NCI-H1436 (cell line): ENCODE results near the gene TXNDC5.

Source experiments
- DNase-seq: peaks from one replicate; lab custom pipeline; 2025; lab: John Stamatoyannopoulos, UW

Gene TXNDC5

DNA sequence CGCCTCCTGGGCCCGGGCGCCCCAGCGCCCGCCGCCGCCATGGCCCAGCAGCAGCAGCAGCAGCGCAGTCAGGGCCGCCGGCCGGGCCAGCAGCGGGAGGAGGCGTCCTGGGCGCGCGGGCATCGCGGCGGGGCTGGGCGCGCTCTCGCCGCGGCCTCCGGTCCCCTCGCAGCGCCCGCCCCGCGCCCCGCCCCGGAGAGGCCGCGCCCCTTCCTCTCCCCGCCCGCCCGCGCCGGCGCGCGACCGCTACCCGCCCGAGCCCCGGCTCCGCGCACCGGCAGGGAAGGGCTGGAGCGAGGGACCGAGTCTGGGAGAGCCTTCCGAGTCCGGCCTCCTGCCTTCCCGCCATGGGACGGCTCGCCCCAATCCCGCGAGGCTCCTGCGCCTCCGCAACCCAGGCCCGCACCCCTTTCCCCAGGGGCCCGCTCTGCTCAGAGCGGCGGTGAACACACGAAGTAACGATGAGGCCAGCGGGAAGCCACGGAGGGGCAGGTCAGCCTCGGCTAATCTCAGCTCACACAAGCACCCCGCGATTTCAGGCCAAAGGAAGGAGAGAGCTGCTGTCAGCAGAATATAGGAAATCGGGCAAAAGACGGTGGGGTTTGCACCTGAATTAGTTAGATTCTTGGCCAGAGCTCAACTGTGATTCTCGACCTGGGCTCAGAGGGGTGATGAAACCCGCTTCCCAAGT, at the start of gene TXNDC5:
TSS of gene TXNDC5 (minus strand) at position 135 of the 691 bp plus-strand sequence. CDS start at position 123, 12 bp downstream.
- DNase-seq, result peak; percentile 36

DNA sequence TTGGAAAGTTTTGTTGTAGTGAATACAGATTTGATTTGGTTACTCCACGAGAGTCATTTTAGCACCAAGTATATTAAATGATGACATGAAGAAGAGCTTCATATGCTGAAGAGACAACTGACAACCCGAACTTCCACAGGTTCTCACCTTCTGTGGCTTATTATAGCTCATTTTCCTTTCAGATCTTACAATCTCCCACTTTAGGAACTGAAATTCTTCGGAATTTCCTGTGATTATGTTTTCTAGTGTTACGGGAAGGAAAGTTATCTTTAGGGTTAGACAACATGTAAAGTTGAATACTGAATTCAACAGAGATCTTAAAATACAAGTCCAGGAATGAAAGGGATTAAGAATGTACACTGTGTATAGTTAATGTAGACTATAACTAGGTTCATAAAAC, 49.6 kb upstream of the TXNDC5 start:
- DNase-seq, result no peak

DNA sequence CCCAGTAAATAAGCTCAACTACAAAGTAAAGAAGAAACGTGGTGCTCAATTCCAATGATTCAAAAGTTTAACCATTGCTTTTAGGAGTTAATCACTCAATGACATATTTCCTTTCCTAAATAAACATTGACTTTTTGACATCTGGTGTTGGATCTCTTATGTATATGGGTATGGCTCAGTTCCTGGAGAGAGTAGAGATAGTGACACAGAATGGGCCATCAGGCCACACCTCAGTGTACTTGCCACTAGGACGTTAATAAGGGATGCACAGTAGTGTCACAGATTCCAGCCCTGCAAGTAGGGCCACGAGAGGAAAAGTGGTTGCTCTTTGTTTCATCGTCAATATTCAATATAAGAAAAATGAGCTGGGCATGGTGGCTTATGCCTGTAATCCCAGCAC, 48.9 kb upstream of the TXNDC5 start:
- no peak for DNase-seq

DNA sequence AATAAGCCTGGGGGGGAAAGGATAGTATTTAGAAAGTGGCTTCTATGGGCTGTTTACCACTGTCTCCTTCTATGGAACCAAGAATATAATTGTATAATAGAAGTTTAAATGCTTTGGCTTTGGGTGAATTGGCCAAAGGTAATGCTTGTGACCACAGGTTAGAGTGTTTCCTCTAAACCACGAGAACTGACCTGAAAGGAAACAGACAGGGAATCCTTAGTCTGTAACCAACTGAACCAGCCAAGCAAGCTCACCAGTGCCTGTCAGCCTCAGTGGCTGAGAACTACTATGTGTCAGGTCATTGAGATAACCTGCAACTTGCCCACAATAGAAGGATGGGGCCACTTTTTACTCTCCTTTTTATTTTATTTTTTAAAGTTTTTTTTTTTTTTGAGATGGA, 47.9 kb upstream of the TXNDC5 start:
- DNase-seq, result no peak

DNA sequence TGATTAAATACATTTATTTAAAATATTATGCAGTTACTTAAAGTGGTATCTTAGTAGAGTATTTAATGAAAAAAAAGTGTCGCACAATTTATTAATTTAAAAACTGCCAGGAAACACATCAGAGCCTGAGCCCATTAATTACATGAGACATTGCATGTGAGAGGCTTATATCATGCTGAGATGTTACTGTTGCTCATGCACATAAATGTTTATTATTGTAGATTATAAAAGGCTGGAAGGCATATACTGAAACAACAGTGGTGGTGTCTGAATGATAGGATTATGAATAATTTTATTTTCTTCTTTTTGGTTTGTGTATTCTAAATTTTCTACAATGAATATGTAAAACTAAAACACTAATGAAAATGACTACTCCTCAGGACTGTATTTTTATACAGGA, 45.7 kb upstream of the TXNDC5 start:
- DNase-seq, result no peak

DNA sequence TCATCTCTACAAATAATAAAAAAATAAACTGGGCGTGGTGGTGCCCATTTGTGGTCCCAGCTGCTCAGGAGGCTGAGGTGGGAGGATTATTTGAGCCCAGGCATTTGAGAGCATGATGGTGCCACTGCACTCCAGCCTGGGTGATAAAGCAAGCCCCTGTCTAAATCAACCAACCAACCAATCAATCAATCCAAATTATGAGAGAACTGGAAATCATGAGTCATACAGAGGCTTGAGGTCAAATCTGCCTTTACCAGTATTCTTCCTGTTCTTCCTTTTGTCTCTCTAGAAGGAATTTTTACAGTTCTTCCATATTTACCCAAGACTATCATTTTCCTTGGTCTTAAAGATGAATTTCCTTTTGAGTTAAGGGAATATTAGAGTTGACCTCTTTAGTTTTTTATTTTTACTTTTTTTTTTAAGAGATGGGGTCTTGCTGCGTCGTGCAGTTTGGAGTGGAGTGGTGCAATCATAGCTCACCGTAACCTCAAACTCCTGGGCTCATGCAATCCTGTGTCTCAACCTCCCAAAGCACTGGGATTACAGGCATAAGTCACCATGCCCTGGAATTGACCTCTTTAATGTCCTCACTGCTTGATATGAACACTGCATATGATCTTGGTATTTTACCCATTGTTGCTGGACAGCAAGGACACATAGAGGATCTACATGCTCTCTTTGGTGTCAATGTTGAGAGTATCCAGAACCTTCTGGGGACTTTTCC, 44.1 kb upstream of the TXNDC5 start:
- DNase-seq, result no peak

DNA sequence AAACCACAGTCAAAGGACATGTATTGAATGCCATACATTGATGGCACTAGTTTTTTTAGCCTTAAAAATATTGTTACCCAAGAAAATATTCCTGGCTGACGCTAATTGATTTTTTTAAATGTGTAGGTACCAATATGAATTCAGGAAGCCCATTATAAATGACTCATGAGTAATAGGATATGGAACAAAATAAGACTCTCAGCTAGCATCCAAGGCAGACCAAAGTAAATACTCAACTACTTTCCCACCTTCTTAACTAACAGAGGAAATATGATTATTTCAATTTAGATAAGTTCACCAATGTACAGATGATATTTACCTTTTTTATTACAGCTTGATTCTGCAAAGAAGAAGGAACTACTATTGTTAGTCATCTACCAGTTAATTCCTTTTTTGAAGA, 43.2 kb upstream of the TXNDC5 start:
- no peak for DNase-seq

DNA sequence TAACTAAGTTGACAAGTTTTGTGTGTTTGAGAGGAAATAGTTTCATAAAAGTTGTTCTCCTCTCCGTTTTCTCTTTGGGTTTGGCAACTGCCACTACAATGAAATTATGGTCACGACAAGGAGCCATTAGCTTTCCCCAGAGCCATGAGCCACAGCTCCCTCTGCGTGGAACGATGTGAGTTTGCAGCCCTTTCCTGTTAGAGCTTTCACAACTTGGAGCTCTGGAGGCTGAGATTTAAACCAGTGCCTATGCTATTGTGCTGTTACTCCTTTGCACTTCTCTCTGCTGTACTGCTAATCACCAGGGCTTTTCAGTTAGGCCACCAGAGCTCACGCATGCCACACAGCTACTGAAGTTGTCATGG, 29.3 kb upstream of the TXNDC5 start:
- no peak for DNase-seq

DNA sequence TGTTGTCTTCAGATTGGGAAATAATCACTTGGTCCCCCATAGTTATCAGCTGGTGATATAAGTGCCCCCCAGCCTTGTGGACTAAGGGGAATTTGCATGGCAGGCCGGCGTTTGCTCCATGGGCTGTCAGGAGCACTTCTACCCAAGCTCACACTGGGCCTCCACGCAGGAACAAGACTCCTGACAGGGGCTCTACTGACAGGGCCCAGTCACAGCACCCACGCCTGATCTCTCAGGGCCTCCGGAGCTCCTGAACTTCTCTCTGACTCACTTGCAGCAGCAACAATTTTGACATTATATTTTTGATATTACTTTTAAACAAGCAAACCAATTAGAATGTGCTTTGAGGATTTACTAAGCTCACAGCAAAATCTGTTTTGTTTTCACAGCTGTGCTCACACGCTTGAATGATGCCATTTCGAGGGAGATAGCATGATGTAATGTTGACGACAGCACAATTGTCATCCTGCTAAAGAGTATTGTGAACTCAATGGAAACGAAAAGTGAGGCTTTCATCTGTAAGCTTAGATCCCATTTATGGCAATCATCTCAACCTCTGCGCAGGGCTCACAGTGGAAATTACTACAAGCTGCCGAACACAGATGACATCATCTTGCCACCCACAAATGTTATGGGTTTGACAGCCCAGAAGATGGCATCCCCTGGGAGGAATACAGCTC, 28.7 kb upstream of the TXNDC5 start:
- DNase-seq, result no peak

DNA sequence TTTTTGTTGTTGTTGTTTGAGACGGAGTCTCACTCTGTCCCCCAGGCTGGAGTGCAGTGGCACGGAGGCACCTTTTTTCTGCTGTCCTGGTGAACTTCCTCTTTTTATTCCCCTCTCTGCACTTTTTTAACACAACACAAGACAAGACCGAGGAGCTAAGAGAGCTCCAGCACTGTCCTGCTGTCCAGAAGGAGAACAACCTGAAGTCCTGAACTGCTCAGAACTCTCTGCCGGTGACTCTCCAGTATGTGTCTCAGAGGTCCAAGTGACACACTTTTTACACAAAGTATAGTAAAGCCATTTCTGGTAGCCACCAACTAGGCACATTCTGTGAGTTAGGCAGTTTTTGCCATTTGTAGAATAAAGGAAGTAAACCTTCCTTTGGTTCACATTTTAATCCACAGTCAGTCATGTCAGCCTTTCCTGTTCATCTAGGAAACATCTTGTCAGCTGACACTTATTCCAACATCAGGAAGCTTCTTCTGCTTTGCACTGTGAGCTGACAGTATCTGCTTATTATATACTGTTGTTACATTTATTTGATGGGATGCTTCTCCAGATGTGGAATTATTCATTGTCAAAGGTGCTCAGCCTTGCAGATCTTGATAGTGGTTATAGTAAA, 28.1 kb upstream of the TXNDC5 start:
- DNase-seq, result no peak

DNA sequence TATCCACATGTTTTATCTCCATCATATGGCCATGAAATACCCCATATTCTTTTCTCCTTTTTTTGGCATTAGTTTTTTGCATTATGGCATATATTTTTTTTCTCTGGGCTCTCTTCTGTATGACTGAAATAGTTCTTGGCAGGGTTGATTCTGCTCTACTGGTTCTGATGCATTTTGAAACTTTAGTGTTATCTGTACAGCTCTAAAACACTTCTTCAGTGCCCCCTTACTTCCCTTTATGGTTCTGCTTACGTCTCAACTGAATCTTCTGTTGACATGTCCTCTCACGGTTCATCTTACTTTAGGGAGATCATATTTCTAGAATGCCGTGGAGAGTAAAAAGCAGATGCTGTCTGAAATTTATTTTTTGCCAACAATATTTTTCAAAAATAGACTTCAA, 23.2 kb upstream of the TXNDC5 start:
- DNase-seq, result no peak

DNA sequence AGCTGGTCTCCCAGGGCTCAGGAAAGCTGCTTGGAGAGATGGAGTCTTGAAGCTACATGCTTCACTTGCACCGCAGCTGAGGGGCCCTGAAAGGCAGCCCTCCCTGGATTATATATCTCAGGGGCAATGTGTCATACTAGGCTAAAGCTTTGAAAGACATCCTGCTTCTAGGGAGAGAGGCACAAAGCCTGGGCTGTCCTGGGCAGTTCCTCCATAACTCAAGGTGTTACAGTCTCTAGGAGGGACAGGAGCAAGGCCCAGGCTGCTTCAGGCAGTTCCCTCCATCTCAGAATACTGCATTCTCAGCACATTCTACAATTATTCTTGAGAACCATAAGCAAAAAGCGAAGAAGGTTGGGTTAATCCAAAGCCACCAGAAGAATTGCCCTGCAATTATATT, 22.0 kb upstream of the TXNDC5 start:
- DNase-seq, result no peak

DNA sequence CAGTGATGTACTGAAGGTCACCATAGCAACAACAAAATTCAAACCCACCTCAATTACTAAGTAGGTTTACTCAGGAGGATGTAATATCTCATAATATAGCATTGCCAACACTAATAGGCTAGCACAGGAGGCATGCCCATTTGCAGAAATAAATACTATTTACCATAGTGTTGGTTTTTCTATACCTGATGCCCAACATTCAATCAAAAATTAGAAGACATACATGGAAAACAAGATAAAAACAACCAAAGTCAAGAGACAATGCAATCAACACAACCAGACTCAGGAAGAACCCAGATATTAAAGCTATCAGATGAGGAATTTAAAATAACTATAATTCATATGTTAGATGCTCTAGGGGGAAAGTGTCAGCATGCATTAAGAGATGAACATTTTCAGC, 14.3 kb upstream of the TXNDC5 start:
- no peak for DNase-seq

DNA sequence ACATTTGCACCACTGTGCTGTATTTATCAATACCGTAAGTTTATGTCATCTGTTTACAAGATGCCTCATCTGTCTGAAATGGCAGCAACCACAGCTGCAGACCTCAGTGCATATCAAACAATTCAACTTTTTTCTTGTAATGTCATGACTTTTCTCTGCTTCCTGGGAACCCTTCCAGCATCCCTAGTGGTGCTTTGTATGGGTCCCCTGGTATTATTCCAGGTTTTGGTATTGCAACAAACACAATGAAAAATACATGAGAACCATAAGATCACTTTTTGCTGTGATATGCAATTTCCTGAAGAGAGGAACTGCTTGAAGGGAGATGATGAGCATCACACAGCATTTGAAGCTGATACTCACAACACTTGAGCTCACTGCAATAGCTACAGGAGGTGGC, 12.0 kb upstream of the TXNDC5 start:
- DNase-seq, result no peak

DNA sequence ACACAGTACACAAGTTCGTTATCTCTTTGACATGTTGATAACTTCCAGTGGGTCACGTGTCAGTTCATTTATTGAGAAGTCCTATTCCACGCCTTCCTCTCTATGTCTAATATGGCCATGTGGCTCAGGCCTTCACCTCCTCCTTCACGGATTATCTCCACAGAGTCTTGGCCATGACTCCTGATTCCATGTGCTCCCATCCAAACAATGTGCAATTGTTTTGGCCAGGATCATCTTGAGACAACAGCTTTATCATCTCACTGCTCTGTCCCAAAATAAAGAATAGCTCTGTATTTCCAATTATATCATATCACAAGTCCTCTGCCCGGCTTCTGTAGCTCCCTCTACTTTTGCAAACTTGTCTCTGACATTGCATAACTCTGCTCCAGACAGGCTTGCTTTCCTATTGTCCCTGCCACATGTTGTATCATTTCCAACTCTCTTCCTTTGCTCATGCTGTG, 11.1 kb upstream of the TXNDC5 start:
- no peak for DNase-seq

DNA sequence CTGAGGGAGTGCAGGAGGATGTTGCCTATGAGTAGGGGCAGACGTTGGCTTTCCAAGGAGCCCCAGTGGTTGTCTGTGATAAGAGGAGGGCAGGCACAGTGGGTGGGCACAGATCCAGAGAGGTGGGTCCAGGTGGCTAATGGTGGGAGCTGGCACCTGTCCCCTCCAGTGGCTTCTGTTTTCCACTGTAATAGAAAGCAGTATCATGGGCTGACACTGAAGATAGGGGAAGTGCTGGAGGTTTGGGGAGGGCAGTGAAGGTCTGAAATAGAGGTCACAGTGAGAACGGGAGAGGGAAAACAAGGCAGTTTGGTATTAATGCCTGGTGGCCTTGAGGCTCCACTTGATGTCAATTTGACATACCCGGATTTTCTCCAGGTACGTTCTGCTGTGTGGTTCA, 10.5 kb upstream of the TXNDC5 start:
- DNase-seq, result no peak

DNA sequence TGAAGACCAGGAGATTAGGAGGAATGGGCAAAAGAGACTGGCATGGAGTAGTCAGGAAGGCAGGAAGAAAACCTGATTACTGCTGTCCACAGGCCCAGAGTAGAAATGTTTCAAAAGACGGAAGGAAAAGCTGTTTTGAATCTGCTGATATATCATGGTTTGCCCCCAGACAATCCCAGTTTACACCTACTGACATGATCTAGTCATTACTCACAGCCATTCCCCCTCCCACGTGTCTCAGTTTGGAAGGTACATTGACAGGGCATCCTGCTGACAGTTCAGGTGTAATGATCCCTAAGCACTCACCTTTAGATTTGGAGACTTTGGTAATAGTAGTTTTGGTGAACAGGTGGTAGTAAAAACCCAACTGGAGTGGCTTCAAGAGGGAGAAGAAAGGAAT, 9.8 kb upstream of the TXNDC5 start:
- no peak for DNase-seq

DNA sequence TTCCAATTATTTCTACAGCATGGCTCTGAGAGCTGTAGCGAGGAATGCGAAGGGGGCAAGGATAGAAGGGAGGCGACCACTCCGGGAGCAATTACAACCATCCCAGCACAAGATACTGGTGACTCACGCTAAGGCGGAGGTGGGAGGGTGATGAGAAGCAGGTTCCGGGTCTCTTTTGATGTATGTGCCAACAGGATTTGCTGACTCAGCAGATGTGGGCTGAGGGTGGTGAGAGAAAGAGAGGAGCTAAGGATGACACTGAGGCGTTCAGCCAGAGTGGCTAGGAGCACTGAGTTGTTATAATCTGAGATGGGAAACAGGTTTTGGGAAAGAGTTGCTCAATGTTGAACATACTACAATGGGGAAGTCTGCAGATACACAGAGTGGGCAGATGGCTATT, 9.3 kb upstream of the TXNDC5 start:
- DNase-seq, result no peak

DNA sequence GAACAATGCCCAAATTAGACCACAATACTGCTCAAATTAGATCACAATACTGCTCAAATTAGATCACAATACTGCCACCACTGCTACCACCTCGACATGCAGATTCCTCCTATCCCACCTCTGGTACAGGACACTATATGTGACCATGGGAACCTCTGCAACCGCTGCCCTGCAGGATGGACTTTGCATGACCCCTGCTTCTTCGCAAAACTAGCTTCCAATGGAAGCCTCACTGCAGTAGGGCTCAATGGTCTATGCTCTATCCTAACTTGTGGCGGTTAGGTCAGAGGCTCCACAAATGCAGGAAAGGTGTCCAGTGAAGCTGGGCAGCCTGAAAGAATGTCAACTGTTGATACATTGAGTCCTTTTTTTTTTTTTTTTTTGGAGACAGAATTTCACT, 7.8 kb upstream of the TXNDC5 start:
- no peak for DNase-seq

DNA sequence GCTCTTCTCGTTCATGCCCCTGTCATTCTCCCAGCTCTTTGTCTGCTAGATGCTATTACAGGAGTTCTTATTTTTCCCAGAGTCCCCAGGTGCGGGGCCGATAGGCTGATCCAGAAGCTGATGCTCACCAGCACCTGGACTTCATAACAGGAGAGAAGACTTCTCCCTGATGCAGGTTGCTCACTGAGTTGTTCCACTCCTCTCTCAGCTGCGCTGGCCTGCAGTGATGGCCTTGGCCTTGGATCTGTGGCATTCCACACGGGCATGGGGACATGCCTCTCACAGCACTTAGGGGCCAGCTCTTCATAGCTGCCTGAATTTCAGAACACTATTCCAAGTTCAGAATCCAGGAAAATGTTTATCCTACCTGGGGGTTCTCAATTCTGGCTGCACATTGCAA, 7.1 kb upstream of the TXNDC5 start:
- DNase-seq, result no peak

DNA sequence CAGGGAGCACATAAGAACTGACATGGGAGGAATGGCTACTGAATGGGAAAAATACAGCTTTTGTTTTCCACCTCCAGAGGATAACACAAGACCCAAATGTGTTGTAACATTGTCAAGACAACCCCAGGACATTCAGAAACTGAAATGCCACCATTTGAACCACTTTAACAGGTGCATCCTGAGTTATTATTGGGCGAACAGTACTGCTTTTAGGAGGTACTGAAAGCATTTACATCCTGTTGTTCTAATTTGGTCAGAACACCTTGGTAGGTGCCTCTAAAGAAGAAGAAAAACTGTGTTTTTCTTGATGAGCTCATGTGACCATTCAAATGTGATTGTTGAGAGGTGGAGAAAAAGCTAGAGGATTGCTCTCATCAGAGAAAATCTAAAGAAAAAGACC, 6.4 kb upstream of the TXNDC5 start:
- no peak for DNase-seq

DNA sequence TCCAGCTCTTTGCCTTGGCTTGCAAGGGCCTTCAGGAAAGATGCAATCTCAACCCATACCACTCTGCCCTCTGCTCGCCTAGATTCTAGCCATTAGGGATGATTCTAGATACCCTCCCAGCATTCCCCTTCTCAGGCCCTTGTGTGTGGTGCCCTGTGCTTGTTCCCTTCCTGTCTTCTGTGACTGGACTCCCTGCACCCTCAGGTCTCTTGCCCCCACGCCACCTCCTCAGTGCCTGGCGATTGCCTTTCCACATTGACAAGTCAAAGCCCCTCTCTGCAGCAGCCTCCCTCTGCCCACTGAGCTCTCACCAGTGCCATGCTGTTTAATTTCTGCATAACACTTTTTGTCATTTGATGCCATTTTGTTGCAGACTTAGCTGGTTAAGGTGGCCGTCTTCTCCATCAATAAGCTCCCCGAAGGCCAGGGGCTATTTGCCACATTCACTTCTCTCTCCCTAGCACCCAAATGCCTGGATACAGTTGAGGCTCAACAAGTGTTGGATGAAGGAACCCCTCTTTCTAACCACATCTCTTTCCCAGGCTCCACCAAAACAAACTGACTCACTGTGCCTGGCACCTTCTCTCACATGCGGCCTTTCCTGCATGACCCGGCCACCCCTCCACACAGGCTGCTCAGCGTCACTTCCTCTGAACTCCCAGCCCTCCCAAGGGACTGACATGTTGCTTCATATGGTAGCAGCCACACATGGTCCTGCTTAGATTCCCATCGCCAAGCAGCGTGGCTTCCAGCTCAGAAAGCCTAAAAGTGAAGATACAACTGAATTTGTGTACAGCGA, 4.6 kb upstream of the TXNDC5 start:
- no peak for DNase-seq
